HEK293 (cell line): ENCODE measurements around the gene PCDHA10.

Source experiments
- ELK4 ChIP-seq: IDR thresholded peaks from 2 replicates; pipeline ENCODE4 v1.6.1; 2011; ENCODE audit warnings: mild to moderate bottlenecking, low read depth, low read length, borderline replicate concordance
- GLI4 ChIP-seq: fragments of 450-650 bp; formaldehyde crosslinking; IDR thresholded peaks from 2 replicates; pipeline ENCODE4 v1.5.1; 2016; ENCODE audit warnings: missing biosample characterization, missing genetic modification characterization
- HOXA7 ChIP-seq: sonication (generic); formaldehyde crosslinking; IDR thresholded peaks from 2 replicates; pipeline ENCODE4 v1.8.1; 2022; ENCODE audit warnings: missing genetic modification reagents, borderline replicate concordance
- MZF1 ChIP-seq: fragments of 450-650 bp; formaldehyde crosslinking; IDR thresholded peaks from 2 replicates; pipeline ENCODE4 v1.5.1; 2017; ENCODE audit warnings: missing biosample characterization, missing genetic modification characterization, borderline replicate concordance
- ZBTB20 ChIP-seq: fragments of 450-650 bp; formaldehyde crosslinking; IDR thresholded peaks from 2 replicates; pipeline ENCODE4 v1.5.1; 2016; ENCODE audit warnings: missing biosample characterization, missing genetic modification characterization
- ZNF184 ChIP-seq: fragments of 450-650 bp; IDR thresholded peaks from 2 replicates; pipeline ENCODE4 v1.5.1; 2018; ENCODE audit warnings: missing biosample characterization, mild to moderate bottlenecking, missing genetic modification characterization
- ZNF777 ChIP-seq: fragments of 450-650 bp; formaldehyde crosslinking; IDR thresholded peaks from 2 replicates; pipeline ENCODE4 v1.5.1; 2017; ENCODE audit warnings: missing biosample characterization, missing genetic modification characterization, borderline replicate concordance
- TF ChIP-seq, protein P1 (sequence below): fragments of 450-650 bp; formaldehyde crosslinking; IDR thresholded peaks from 2 replicates; pipeline ENCODE4 v1.5.1; 2016; ENCODE audit warnings: missing biosample characterization, missing genetic modification characterization
- TF ChIP-seq, protein P2 (sequence below): fragments of 450-650 bp; formaldehyde crosslinking; IDR thresholded peaks from 2 replicates; pipeline ENCODE4 v1.5.1; 2016; ENCODE audit warnings: missing biosample characterization, missing genetic modification characterization
- TF ChIP-seq, protein P3 (sequence below): fragments of 450-650 bp; formaldehyde crosslinking; IDR thresholded peaks from 2 replicates; pipeline ENCODE4 v1.5.1; 2016; ENCODE audit warnings: missing biosample characterization, missing genetic modification characterization, borderline replicate concordance
- TF ChIP-seq, protein P4 (sequence below): fragments of 450-650 bp; formaldehyde crosslinking; IDR thresholded peaks from 2 replicates; pipeline ENCODE4 v1.5.1; 2016; ENCODE audit warnings: missing biosample characterization, missing genetic modification characterization

DNA sequence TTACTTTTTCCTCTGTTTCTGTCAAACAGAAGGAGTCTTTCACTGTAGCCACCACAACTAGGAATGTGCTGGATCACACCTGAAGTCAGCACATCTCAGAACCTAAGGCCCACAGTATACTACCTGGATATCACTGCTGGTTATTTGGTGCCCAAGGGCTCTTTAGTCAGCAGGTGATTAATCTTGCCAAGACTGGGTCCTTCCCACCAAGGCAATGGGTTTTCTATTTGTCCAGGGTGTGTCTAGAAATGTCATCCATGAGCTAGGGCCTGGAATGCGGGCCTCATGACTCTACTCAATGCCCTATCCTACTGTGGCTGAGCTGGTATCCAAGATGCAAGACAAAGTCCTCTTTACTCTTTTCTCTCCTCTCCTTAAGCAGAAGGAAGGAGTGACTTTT, 60.6 kb downstream of the PCDHA10 start:
- TF ChIP-seq ELK4, result no peak
- TF ChIP-seq, protein P1, sequence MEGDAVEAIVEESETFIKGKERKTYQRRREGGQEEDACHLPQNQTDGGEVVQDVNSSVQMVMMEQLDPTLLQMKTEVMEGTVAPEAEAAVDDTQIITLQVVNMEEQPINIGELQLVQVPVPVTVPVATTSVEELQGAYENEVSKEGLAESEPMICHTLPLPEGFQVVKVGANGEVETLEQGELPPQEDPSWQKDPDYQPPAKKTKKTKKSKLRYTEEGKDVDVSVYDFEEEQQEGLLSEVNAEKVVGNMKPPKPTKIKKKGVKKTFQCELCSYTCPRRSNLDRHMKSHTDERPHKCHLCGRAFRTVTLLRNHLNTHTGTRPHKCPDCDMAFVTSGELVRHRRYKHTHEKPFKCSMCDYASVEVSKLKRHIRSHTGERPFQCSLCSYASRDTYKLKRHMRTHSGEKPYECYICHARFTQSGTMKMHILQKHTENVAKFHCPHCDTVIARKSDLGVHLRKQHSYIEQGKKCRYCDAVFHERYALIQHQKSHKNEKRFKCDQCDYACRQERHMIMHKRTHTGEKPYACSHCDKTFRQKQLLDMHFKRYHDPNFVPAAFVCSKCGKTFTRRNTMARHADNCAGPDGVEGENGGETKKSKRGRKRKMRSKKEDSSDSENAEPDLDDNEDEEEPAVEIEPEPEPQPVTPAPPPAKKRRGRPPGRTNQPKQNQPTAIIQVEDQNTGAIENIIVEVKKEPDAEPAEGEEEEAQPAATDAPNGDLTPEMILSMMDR (tag by site-specific recombination), result no peak
- TF ChIP-seq MZF1 (tag by site-specific recombination), result no peak
- TF ChIP-seq, protein P2, sequence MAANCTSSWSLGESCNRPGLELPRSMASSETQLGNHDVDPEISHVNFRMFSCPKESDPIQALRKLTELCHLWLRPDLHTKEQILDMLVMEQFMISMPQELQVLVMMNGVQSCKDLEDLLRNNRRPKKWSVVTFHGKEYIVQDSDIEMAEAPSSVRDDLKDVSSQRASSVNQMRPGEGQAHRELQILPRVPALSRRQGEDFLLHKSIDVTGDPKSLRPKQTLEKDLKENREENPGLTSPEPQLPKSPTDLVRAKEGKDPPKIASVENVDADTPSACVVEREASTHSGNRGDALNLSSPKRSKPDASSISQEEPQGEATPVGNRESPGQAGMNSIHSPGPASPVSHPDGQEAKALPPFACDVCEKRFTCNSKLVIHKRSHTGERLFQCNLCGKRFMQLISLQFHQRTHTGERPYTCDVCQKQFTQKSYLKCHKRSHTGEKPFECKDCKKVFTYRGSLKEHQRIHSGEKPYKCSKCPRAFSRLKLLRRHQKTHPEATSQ (tag by site-specific recombination), result no peak
- no peak for TF ChIP-seq GLI4 (tag by site-specific recombination)
- TF ChIP-seq, protein P3, sequence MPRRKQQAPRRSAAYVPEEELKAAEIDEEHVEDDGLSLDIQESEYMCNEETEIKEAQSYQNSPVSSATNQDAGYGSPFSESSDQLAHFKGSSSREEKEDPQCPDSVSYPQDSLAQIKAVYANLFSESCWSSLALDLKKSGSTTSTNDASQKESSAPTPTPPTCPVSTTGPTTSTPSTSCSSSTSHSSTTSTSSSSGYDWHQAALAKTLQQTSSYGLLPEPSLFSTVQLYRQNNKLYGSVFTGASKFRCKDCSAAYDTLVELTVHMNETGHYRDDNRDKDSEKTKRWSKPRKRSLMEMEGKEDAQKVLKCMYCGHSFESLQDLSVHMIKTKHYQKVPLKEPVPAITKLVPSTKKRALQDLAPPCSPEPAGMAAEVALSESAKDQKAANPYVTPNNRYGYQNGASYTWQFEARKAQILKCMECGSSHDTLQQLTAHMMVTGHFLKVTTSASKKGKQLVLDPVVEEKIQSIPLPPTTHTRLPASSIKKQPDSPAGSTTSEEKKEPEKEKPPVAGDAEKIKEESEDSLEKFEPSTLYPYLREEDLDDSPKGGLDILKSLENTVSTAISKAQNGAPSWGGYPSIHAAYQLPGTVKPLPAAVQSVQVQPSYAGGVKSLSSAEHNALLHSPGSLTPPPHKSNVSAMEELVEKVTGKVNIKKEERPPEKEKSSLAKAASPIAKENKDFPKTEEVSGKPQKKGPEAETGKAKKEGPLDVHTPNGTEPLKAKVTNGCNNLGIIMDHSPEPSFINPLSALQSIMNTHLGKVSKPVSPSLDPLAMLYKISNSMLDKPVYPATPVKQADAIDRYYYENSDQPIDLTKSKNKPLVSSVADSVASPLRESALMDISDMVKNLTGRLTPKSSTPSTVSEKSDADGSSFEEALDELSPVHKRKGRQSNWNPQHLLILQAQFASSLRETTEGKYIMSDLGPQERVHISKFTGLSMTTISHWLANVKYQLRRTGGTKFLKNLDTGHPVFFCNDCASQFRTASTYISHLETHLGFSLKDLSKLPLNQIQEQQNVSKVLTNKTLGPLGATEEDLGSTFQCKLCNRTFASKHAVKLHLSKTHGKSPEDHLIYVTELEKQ (tag by site-specific recombination), result no peak
- TF ChIP-seq, protein P4, sequence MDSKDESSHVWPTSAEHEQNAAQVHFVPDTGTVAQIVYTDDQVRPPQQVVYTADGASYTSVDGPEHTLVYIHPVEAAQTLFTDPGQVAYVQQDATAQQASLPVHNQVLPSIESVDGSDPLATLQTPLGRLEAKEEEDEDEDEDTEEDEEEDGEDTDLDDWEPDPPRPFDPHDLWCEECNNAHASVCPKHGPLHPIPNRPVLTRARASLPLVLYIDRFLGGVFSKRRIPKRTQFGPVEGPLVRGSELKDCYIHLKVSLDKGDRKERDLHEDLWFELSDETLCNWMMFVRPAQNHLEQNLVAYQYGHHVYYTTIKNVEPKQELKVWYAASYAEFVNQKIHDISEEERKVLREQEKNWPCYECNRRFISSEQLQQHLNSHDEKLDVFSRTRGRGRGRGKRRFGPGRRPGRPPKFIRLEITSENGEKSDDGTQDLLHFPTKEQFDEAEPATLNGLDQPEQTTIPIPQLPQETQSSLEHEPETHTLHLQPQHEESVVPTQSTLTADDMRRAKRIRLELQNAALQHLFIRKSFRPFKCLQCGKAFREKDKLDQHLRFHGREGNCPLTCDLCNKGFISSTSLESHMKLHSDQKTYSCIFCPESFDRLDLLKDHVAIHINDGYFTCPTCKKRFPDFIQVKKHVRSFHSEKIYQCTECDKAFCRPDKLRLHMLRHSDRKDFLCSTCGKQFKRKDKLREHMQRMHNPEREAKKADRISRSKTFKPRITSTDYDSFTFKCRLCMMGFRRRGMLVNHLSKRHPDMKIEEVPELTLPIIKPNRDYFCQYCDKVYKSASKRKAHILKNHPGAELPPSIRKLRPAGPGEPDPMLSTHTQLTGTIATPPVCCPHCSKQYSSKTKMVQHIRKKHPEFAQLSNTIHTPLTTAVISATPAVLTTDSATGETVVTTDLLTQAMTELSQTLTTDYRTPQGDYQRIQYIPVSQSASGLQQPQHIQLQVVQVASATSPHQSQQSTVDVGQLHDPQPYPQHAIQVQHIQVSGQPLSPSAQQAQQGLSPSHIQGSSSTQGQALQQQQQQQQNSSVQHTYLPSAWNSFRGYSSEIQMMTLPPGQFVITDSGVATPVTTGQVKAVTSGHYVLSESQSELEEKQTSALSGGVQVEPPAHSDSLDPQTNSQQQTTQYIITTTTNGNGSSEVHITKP (tag by site-specific recombination), result no peak
- no peak for TF ChIP-seq ZBTB20 (tag by site-specific recombination)
- no peak for TF ChIP-seq ZNF184 (tag by site-specific recombination)
- no peak for TF ChIP-seq HOXA7 (CRISPR knock-in tag)
- TF ChIP-seq ZNF777 (tag by site-specific recombination), result no peak
